ENCODE data around the gene ST3GAL4.

DNA sequence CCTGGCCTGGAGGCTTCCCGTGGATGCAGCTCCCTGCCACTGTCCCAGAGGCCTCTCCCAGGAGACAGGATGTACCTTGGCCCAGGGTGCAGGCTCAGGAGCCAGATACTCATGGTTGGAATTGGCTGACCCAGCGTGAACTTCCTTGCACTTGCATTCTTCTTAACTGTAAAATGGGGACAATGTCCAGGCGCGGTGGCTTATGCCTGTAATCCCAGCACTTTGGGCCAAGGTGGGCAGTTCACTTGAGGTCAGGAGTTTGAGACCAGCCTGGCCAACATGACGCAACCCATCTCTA, 20.1 kb upstream of the ST3GAL4 start:
- no peak for TF ChIP-seq POLR2A (IDR thresholded peaks at IDR 0.05)
- TF ChIP-seq, protein P1, sequence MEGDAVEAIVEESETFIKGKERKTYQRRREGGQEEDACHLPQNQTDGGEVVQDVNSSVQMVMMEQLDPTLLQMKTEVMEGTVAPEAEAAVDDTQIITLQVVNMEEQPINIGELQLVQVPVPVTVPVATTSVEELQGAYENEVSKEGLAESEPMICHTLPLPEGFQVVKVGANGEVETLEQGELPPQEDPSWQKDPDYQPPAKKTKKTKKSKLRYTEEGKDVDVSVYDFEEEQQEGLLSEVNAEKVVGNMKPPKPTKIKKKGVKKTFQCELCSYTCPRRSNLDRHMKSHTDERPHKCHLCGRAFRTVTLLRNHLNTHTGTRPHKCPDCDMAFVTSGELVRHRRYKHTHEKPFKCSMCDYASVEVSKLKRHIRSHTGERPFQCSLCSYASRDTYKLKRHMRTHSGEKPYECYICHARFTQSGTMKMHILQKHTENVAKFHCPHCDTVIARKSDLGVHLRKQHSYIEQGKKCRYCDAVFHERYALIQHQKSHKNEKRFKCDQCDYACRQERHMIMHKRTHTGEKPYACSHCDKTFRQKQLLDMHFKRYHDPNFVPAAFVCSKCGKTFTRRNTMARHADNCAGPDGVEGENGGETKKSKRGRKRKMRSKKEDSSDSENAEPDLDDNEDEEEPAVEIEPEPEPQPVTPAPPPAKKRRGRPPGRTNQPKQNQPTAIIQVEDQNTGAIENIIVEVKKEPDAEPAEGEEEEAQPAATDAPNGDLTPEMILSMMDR (IDR thresholded peaks at IDR 0.05), result no peak
